Brain pericyte (primary cell): Measurements from ENCODE around the gene TMEM89.
A peak's percentile ranks its signal among the peaks of the same experiment; 100 is the strongest.

Experiments
- DNase-seq: peaks from one replicate; pipeline ENCODE4 v3.0.0-alpha.2; 2012; ENCODE audit warnings: low read depth, low spot score

TMEM89 gene, protein sequence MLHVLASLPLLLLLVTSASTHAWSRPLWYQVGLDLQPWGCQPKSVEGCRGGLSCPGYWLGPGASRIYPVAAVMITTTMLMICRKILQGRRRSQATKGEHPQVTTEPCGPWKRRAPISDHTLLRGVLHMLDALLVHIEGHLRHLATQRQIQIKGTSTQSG

DNA sequence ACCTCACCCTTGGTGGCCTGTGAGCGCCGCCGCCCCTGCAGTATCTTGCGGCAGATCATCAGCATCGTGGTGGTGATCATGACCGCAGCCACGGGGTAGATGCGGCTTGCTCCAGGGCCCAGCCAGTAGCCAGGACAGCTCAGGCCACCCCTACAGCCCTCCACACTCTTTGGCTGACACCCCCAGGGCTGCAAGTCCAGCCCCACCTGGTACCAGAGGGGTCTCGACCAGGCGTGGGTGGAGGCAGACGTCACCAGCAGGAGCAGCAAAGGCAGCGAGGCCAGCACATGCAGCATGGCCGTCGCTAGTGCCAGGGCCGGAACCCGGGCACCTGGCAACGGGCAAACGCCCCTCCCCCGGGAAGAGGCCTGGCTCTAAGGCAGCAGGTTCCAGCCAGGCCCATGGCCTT lies at the start of gene TMEM89:
TMEM89 (minus strand) TSS at position 309 of the 409 bp plus-strand sequence; CDS start at position 296, 13 bp downstream.
- DNase-seq, result no peak

DNA sequence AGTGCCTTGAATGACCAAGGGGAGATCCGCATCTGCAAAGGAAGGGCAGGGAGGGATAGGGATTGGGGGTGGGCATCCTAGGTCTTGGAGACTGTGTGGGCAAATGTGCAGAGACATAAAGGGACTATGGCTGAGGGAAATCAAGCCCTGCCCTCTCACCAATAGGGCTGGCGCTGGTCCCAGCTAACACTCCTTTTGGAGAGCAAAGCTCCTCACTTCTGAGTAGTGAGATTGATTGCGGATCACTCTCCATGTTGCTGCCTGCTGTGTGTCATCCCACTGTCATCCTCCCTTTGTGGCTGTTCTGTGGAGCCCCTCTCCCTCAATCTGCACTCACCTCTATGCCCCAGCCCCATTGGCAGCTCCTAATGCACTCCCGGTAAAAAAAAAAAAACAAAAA lies 43.4 kb upstream of the TMEM89 start:
- no peak for DNase-seq

DNA sequence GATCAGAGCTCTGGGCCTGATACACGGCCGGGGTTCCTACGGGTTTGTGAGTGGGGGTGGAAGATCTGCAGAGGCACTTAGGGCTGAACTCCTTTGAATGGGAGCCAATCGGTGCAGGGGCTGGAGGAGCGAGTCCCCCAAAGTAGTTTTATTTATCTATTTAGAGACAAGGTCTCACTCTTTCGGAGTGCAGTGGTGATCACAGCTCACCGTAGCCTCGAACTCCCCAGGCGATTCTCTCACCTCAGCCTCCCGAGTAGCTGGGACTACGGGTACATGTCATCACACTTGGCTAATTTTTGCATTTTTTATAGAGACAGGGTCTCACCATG lies 42.7 kb upstream of the TMEM89 start:
- DNase-seq, result no peak

DNA sequence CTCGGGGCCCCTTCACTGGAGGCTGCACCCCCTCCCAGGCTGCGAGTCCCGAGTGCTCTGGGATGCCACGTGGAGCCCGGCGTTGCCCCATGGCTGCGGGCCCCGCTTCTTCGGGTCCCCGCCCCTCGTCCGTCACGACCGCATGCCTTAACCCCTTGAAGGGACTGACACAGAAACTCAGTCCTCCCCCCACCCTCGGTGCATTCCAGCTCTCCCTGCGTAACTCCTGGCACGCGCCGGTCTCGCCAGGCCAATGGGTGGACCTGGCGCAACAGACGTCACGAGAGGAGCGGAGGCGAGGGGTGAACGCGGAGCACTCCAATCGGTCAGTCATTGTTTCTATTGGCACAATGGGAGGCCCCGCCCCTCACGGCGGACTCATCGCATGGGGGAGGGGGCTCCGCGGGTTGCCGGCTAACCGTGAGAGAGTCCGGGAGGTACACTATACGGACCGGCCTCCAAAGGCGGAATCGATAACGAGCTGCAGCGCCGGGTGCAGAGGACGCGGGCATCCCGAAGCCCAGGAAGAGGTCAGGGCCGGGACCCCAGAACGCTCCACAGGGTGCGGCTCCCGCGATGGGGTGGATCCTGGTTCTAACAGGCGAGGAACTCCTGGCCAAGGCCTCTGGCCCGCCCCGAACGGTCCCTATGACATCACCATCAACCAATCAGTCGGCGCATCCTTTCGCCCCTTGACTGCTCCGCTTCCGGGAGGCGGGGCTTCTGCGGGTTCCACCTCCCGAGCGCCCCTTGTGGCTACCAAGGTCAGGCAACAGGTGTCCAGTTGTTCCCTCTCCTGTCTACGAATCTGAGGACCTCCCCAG lies 42.1 kb upstream of the TMEM89 start:
- DNase-seq, result peak; percentile 82

DNA sequence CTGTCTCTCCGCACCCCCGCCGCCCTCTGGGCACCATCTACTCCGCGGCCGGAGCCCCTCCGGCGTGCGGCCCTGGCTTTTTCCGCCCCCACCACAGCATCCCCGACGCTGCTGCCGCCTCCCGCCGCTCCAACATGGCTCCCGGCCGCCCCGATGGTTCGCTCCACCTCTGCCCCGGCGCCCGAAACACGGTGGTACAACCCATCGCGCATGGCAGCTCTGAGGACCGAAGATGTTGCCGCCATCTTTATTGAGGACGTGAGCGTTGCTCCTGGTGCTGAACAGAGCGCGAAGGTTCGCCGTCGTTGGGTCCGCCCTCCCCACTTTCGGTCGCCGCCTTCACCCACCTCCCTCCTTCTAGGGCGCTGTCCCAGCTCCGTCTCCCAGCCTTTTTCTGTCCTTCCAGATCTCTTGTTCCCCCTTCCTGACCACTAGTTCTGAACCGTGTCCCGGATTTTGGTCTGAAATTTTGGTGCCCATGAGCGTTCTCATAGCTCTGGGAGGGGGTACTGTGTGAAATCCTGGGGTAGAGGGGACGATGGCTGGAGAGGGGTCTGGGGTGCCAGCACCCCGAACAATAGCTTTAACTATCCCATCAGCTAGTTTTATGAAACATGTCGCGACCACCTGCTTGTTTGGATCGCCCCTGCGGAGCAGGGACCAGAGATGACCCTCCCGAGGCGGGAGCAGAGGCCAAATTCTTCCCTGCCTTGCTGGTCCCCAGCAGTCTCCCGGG lies 41.4 kb upstream of the TMEM89 start, which contains the start of gene CELSR3:
CELSR3 (minus strand) TSS at position 134 of the 736 bp plus-strand sequence. CDS start 252 bp downstream, outside the sequence.
- DNase-seq, result no peak

DNA sequence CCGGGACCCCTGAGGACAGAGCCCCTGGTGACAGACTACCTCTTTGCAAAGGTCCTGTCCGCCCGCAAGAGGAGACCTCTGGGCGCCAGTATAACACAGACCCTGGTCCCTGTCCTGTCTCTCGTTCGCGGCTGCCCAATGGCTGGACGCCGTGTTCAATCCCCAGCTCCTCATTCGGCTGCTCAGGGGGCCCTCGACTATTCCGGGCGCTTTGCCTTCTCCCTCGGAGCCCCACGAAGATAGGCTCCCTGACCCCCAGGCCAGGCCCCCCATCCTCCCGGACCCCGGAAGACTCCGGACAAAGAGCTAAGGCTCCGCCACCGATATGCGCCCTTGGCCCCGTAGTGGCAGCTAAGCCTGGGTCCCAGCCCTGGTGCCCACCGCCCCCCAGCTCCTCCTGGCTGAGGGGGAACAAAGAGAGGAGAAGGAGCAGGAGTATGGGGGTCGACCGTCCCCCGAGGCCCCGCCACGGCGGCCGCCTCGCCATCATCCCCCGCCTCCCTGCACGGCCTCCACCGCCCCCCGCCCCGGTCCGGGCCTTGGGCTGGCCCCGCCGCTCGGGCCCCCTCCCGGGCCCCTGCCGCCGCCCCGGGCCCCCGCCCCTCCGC lies 40.7 kb upstream of the TMEM89 start:
- no peak for DNase-seq

DNA sequence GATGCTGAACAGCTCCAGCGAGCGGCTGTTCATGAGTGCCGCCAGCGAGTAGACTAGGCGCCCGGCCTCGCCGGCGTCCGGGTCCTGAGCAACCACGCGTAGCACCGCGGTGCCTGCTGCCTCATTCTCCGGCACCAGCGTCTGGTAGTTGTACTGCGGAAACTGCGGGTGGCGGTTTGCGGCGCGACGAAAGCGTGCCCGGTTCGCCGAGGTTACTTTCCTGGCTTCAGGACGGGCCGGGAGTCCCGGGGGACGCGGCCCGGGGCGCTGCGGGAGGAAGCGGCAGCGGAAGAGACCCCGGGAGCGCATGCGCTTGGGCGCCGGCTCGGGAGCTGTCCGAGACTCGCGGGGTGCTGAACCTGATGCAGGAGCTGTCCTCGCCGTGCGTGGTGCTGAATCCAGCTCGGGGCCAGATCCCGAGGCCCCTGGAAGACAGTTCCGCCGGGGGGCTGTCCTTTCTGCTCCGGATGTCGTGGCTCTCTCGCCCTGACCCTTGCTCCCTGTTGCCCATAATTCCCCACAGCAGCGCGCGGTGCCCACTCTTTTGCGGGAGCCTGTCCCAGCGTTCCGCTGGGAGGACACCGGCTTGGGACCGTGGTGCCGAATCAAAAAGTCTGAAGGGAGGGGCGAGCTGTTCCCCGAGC lies 40.1 kb upstream of the TMEM89 start:
- DNase-seq, result no peak

DNA sequence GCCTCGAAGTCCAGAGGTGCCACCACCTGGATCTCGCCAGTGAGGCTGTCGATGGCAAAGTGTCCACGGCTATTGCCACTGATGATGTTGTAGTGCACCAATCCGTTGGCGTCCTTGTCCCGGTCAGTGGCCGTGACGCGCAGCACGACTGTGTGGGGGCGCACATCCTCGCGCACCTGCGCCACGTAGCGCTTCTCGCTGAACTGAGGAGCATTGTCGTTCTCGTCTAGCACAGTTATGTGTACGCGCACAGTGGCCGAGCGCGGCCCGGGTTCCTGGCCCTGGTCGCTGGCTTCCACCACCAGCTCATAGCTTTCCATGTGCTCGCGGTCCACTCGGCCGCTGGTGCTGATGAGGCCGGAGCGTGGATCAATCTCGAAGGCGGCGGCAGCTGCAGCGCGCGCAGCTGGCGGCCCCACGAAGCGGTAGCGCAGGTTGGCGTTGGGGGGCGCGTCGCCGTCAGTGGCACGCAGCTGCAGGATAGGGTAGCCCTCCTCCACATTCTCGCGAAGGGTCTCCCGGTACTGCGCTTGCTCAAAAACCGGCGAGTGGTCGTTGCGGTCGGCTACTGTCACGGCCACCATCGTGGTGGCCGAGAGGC lies 39.3 kb upstream of the TMEM89 start:
- no peak for DNase-seq

DNA sequence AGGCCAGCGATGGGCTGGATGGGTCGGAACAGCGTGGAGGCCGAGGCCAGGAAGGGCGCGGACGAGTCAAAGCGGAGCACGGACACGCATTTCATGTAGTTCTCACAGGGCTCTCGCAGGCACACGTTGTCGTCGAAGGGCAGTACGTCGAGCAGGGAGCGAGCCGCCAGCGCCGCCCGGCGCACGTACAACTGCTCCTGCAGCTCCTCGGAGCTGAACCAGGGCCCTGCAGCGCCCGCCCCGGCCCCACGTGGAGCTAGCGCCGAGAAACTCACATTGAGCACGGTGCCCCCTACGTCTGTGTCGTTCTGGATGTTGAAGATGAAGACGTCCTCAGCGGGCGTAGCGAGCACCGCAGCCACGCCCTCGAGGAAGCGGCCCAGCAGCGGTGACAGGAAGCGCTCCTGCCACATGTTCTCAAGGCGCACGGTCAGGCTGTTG lies 35.3 kb upstream of the TMEM89 start:
- DNase-seq, result no peak

DNA sequence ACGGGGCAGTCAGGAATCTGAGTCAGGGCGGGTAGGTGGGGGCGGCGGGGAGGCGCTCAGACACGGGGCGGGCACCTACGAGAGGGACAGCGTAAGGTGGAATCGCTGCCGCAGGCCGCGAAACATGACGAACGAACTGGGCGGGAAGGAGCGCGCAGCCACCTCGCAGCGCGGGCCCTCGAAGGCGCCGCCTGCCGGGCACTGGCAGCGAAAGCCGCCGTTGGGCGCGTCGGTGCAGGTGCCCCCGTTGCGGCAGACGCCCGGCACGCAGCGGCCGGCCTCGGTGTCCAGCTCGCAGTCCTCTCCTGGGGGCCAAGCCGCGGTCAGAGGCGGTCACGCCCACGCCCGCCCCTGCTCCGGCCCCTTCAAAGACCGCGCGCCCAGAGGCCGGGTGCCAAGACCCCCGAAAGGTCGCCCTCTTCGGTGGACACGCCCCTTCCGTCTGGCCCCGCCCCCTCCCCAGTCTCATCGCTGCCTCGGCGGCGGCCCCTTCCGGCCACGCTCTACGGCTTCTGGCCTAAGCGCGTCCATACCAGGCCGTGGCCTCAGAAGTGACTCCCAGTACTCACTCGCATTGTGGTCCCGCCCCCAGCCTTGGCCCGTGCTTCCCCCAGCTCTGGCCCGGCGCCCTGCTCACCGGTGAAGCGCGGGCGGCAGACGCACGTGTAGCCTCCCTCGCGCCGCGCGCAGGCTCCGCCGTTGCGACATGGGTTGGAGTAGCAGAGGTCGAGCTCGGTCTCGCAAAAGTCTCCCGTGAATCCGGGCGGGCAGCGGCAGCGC lies 34.7 kb upstream of the TMEM89 start:
- no peak for DNase-seq

DNA sequence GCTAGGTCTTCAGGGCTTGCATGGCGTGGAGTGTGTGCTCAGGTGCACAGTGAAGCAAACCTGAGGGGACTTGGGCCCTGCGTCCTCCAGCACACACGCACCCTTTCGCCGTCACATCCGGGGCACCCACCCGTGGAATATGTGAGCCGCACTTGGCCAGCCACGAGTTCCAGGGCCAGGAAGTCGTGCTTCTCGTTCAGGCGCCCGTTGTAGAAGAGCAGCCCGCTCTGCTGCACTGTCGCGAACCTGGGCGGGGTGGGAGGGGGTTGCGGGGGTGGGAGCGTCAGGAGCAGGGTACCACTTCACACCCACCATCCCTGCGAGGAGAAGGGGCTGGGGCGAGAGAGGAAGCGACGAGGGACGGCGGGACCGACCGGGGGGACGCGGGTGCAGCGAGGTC lies 34.0 kb upstream of the TMEM89 start:
- no peak for DNase-seq

DNA sequence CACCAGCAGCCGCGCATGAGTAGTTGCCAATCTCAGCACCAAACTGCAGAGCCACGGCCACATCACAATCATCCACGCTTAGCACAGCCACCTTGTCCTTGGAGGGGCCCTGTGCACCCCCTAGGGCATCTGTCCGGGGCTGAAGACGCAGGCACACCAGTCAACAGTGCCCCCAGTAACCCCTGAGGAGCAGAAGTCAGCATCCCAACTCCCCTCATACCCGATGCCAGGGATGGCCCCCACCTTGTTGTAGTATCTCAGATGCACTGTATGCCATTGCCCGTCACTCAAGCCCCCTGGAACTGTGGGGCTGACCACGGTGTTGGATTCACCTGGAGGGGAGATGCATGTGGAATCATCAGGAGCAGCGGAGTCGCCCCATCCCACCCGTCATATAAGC lies 33.5 kb upstream of the TMEM89 start:
- no peak for DNase-seq

DNA sequence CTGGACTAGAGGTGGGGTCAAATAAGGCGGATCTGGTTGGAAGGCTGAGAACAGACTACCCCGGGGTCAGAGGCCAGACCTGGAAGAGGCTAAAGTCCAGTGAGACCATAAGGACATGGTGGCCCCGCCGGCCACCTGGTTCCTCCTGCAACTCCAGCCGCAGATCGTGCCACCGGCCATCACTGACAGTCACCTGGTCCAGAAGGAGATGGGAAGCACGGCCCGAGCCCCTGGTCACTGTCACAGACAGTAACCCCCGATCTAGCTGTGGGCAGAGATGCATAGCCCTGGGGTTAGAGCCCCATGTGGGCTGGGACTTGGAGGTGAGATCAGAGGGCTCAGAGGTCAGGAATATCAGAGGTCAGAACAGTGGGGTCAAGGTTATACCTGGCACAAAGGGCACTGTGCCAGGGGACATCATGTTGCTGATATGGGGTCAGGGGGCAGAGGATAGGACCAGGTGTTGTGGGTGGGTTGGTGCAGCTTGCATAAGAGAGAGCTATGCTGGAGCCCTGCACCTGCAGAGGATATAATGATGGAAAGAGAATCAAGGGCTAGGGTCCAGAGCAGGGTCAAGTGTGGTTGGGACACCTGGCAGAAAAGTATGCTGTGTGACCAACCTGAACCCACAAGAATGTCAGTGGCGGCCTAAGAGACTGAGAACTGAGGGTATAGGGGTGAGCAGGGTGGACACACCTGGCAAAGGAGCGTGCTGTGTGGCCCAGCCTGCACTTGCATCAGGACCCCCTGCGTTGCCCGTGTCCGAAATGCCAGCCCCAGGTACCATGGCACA lies 31.6 kb upstream of the TMEM89 start:
- DNase-seq, result no peak

DNA sequence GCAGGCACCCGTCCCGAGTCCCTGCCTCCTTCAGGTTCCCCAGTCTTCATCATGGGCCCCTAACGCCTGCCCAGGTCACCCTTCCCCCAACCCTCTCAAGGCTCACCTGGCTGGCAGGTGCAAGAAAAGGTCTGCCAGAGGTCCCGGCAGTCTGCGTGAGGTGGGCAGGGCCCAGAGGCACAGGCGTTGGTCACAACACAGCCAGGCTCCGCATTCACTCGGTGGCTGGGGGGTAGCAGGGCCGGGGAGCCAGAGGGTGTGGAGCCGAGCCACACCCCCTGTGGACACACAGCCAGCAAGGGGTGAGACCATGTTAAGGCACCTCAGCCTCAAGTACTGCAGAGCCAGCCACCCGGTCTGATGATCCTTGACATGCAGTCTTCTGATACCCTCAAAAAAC lies 30.2 kb upstream of the TMEM89 start:
- no peak for DNase-seq

DNA sequence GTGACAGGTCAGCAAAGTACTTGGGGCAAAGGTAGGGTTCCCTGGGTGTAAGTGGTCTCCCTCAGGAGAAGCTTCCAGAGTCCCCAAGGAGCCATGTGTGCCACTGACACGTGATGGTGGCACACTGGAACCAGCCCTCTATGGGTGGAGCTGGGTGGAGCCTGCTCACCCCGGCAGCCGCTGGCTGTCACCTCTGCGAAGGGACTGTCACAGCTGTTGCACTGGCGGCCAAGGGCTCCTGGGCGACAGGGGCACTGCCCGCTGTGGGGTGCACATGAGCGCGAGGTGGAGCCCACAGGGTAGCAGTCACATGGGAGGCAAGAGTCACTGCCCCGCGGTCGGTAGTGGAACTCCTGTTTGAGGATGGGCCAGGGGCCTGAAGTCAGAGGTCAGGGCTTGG lies 29.2 kb upstream of the TMEM89 start:
- DNase-seq, result no peak

DNA sequence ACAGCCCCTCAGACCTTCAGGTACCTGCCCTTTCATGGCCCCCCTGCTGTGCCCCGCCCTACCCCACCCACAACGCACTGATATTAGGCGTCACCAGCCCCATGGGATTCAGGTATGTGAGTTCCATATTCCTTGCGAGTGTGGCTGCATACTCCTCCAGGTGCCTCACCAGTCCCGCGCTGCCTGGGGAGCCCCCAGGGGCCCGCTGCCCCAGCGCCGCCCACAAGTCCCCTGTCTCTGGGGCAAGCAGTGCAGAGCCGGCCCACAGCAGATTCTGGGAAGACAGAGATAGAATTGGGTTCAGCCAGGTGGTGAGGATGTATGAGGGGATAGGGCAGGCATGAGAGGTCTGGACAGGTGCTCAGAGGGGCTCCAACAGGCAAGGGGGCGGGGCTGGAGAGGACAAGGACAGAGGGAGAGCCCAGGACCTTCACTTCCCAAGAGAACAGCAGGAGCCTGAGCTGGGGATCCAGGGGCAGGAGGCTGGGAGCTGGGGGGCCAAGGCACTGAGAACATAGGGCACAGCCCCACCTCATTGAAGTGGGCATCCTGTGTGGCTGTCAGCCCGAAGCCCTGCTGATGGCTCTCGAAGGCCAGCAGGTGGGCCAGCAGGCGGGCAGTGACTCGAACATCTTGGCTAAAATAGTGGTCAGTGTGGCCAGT lies 26.8 kb upstream of the TMEM89 start:
- no peak for DNase-seq

DNA sequence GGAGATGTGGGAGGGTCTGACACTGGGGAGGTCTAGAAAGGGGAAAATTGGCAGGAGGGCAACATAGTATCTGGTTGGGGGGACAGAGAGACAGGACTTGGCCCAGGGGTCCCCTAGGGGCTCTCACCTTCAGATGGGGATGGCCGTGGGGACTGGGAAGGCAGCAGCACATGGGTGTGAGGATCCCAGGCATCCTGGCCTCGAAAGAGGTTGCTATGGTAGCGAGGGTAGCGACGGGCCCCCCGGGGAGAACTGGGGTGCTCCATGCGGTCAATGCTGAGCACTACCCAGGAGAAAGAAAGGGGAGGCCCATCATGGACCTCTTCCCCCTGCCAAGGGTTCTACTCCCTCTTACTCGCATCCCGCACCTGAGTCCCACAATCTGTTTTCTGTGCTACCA lies 26.1 kb upstream of the TMEM89 start:
- no peak for DNase-seq

DNA sequence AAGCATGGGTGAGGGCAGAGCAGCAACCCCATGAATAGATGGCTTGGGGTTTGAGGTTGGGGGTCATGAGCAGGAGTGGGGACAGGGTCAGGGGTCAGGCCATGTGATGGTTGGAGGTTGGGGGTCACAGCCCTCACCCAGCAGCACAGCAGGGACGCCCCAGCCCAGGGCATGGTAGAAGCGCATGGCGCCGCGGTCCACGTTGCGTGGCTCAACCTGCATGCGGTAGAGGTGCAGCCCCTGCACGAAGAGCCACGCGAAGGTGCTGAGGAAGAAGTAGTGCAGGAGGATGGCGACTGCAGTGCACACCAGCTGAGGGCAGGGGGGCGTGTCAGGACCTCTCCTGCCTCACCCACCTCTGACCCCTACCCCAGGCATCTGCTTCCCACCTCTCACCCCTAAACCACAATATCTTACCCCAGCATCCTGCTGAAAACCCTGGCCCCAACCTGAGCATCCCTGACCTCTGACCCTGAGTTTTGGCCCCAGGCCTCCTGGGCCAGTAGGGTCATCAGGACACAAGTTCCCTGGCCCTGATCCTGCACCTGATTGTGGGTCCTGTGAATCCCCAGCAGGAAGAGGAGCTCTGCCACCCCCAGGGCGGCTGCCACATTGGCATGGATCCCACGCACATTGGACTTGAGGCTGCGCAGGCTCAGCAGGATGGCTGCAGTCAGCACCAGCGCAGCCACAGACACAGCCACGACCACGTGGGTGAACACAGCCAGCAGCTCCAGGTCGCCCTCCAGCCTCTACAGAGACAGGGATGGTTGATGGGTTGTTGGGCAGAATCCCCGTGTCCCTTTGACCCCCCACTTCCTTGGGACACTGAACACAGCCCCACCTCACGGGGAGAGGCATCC lies 23.6 kb upstream of the TMEM89 start:
- DNase-seq, result no peak
